GM11168 (cell line): ENCODE data around the gene CENPE.

Experiments used
- in situ Hi-C: fragments of 300-500 bp; cut with MboI; formaldehyde crosslinking; loops from one replicate; pipeline ENCODE4 v1.12.0; 2022; ENCODE audit warnings: low sequenced_read_pairs; ENCODE audit not compliant: unreplicated experiment

Gene CENPE

GRCh38 chr4:103137446-103137827 lies 60.7 kb downstream of the CENPE start:
- in situ Hi-C loops = no loop called here

- in situ Hi-C loops = no loop called here
These were observed 61.3 kb downstream of the CENPE start for GRCh38 chr4:103136671-103137445.

GRCh38 chr4:103129174-103129573 lies 69.0 kb downstream of the CENPE start:
- in situ Hi-C loops = no loop called here

- in situ Hi-C loops = no loop called here
These were observed 72.0 kb downstream of the CENPE start for GRCh38 chr4:103126126-103126525.

- in situ Hi-C loops = no loop called here
These were observed 75.0 kb downstream of the CENPE start for GRCh38 chr4:103123114-103123513.

GRCh38 chr4:103118166-103118565 lies 80.0 kb downstream of the CENPE start:
- in situ Hi-C loops = no loop called here

- in situ Hi-C loops = no loop called here
These were observed 86.5 kb downstream of the CENPE start for GRCh38 chr4:103111598-103111997.

GRCh38 chr4:103108542-103108941 lies 89.6 kb downstream of the CENPE start:
- in situ Hi-C loops = no loop called here

- in situ Hi-C loops = no loop called here
These were observed 92.4 kb downstream of the CENPE start for GRCh38 chr4:103105558-103106356.

- in situ Hi-C loops = no loop called here
These were observed 93.3 kb downstream of the CENPE start for GRCh38 chr4:103104886-103105285.

GRCh38 chr4:103100691-103101090 lies 97.5 kb downstream of the CENPE start:
- in situ Hi-C loops = no loop called here

- in situ Hi-C loops = no loop called here
These were observed 98.3 kb downstream of the CENPE start, which contains the start of gene BDH2 for GRCh38 chr4:103099691-103100392. Gene BDH2, minus strand, starts transcription at chr4:103099834. Its CDS starts 3,580 bp downstream, at chr4:103096254.

GRCh38 chr4:103098756-103099440 lies 99.2 kb downstream of the CENPE start:
- in situ Hi-C loops = no loop called here

- in situ Hi-C loops = no loop called here
These were observed 99.8 kb downstream of the CENPE start for GRCh38 chr4:103098341-103098740.

- in situ Hi-C loops = no loop called here
These were observed 101.0 kb downstream of the CENPE start for GRCh38 chr4:103097112-103097511.

GRCh38 chr4:103095080-103095479 lies 103.1 kb downstream of the CENPE start:
- in situ Hi-C loops = no loop called here

- in situ Hi-C loops = no loop called here
These were observed 105.9 kb downstream of the CENPE start for GRCh38 chr4:103092245-103092644.

- in situ Hi-C loops = no loop called here
These were observed 106.4 kb downstream of the CENPE start for GRCh38 chr4:103091601-103092223.

- in situ Hi-C loops = loop anchor here (10.0 kb wide), 2 partner anchors 475 to 595 kb away; no protein-coding TSS in a partner anchor
These were observed 108.7 kb downstream of the CENPE start for GRCh38 chr4:103089481-103089880.

GRCh38 chr4:103086551-103086950 lies 111.6 kb downstream of the CENPE start:
- in situ Hi-C loops = loop anchor here (10.0 kb wide), 2 partner anchors 472 to 592 kb away; no protein-coding TSS in a partner anchor
